Measurements from ENCODE around the gene WAPL. TPM values are rescaled to one million over a fixed set of nuclear protein-coding genes. Genes with fewer than 3 reads are reported as not detected.

WAPL gene
- total and polyA plus RNA-seq, 9 of the 15 experiments (the other 6 are each of a cell fraction or from before 2014, with no cell fraction given): 14.3 to 36.4 (median 25.3) TPM

DNA sequence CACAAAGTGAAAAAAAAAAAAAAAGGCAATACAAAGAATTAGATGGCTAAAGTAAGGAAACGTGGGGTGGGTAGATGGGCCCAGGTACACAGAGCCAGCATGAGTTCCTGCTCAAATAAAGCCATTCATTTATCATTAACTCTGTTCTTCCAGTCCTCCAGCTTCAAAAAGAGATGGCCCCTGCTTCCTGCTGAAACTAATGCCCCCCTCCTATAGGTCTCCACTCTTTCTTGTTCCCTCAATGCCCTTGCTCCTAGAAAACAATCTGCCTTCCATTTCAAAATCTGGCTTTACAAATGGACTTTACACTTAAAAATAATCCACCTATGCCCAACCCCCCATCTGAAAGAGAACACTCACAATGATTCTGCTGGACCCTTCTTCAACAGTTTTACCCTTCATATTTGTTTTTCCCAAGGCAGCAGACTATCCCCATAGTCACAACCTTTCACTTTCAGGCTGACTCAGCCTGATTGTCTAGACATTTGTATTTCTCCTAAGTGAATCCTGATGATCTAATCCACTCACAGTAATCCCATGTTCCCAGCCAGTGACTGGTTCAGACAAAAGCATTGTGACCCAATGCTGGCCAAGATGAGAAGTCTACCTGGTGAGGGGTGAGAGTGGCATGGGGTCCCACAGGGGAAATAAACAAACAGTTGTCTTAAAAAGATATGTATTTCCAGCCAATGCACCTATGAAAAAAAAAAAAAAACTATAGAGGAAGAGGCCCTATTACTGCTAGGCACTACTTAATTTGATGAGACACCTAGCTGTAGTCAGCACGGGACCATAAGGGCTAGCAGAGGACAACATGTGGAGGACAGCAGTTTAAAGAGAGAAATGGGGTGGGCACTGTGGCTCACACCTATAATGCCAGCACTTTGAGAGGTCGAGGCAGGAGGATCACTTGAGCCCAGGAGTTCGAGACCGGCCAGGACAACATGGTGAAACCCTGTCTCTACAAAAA lies 80.4 kb downstream of the WAPL start:
- no peaks in the 10 kb centered on the region for H3K9me1 ChIP-seq (ENCODE audit: control insufficient read depth, insufficient read depth, low read length)
- no peak overlapping the region for H3K9ac ChIP-seq (ENCODE audit: insufficient read depth in 1 of 2, low read depth in 2 of 2, low read length in 2 of 2)
- in situ Hi-C loops (cut with MboI): no loop called here
- H3K9me3 ChIP-seq (replicated peaks; ENCODE audit: control insufficient read depth, insufficient read depth, low read depth, low read length): no peaks in the 10 kb centered on the region
- CTCF ChIA-PET (ENCODE audit: low intra/inter-chr PET ratio): no interaction called here
- no peaks in the 10 kb centered on the region for H3K79me2 ChIP-seq (ENCODE audit: control insufficient read depth, insufficient read depth, low read length)
- peaks cover 85% of the 10 kb centered on the region for H3K36me3 ChIP-seq (ENCODE audit: control insufficient read depth, insufficient read depth, low read length)
- DNase-seq (ENCODE audit: extremely low read depth in 1 of 4, low spot score in 3 of 4): no peak
- FAIRE-seq: no peak
- WGBS (ENCODE audit: insufficient coverage, low coverage, missing lambda C conversion rate): 100% methylated on average over 4 of the region's 5 CpGs
- ATAC-seq: no peak
- POLR2A ChIA-PET: no interaction called here
- H3K4me1 ChIP-seq (replicated peaks in 1 of 2; ENCODE audit: control insufficient read depth in 2 of 2, insufficient read depth in 2 of 2, low read length in 2 of 2): no peaks in the 10 kb centered on the region
- H3K27ac ChIP-seq (ENCODE audit: extremely low read depth, low read depth, low read length): no peak overlapping the region
- H3K4me3 ChIP-seq: no peak overlapping the region
- TF ChIP-seq, protein P1, sequence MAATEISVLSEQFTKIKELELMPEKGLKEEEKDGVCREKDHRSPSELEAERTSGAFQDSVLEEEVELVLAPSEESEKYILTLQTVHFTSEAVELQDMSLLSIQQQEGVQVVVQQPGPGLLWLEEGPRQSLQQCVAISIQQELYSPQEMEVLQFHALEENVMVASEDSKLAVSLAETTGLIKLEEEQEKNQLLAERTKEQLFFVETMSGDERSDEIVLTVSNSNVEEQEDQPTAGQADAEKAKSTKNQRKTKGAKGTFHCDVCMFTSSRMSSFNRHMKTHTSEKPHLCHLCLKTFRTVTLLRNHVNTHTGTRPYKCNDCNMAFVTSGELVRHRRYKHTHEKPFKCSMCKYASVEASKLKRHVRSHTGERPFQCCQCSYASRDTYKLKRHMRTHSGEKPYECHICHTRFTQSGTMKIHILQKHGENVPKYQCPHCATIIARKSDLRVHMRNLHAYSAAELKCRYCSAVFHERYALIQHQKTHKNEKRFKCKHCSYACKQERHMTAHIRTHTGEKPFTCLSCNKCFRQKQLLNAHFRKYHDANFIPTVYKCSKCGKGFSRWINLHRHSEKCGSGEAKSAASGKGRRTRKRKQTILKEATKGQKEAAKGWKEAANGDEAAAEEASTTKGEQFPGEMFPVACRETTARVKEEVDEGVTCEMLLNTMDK (IDR thresholded peaks at IDR 0.05; ENCODE audit: borderline replicate concordance, insufficient read depth, low read depth, low read length, poor library complexity, severe bottlenecking): no peak
- TF ChIP-seq TEAD2 (tag; IDR thresholded peaks at IDR 0.05) (no peak), GTF2B (IDR thresholded peaks at IDR 0.05; ENCODE audit: extremely low read depth, insufficient read length) (no peak), U2AF1 (optimal IDR thresholded peaks at IDR 0.05; ENCODE audit: low read depth, low read length) (no peak), HOXB6 (CRISPR knock-in tag; IDR thresholded peaks at IDR 0.05; ENCODE audit: borderline replicate concordance) (no peak), SNAPC5 (CRISPR knock-in tag; IDR thresholded peaks at IDR 0.05) (no peak)
- no peaks in the 10 kb centered on the region for H4K20me1 ChIP-seq (replicated peaks; ENCODE audit: control insufficient read depth, insufficient read depth, low read length)
- no peaks in the 10 kb centered on the region for H3K27me3 ChIP-seq (ENCODE audit: control insufficient read depth in 2 of 2, insufficient read depth in 2 of 2, low read length in 2 of 2)
- no TSS peak for BruUV-seq (replicated peaks)
- no peak overlapping the region for H2AFZ ChIP-seq (ENCODE audit: low read depth, low read length)
- intact Hi-C loops (cut with micrococcal nuclease): no loop called here
- H3K4me2 ChIP-seq (ENCODE audit: insufficient read depth, low read length): no peak overlapping the region

Measured in K562 (cell line).